ENCODE measurements around the gene ZMAT2.
"Not testable (repeated sequence)": the region's sequence is repeated elsewhere in the genome, so short reads cannot be mapped to it uniquely, and the experiment has no call there.

ZMAT2 gene

GRCh38 chr5:140700177-140701144 lies at the start of gene ZMAT2:
Gene ZMAT2 (plus strand): TSS chr5:140700447. CDS start chr5:140700461, 14 bp downstream.
- peak; percentile 83 to 94 (median 91) for DNase-seq

GRCh38 chr5:140658870-140659269 lies 41.4 kb upstream of the ZMAT2 start:
- DNase-seq, result no peak

GRCh38 chr5:140660371-140660770 lies 39.9 kb upstream of the ZMAT2 start:
- DNase-seq, result not testable (repeated sequence)

- no peak for DNase-seq
Observed at GRCh38 chr5:140664030-140664358, 36.3 kb upstream of the ZMAT2 start.

GRCh38 chr5:140664359-140665119 lies 35.7 kb upstream of the ZMAT2 start, which contains the start of gene WDR55:
Gene WDR55 (plus strand): TSS chr5:140664904. CDS start chr5:140664913, 9 bp downstream.
- DNase-seq, result peak; percentile 92 to 95 (median 93)

GRCh38 chr5:140671035-140671434 lies 29.2 kb upstream of the ZMAT2 start:
- not testable (repeated sequence) for DNase-seq

- DNase-seq, result no peak
Observed at GRCh38 chr5:140671472-140672125, 28.6 kb upstream of the ZMAT2 start.

- DNase-seq, result no peak
Observed at GRCh38 chr5:140672455-140673186, 27.6 kb upstream of the ZMAT2 start.

GRCh38 chr5:140673187-140673976 lies 26.9 kb upstream of the ZMAT2 start, which contains the start of gene DND1:
Gene DND1 (minus strand): TSS chr5:140673576. CDS start chr5:140673542, 34 bp downstream.
- DNase-seq, result no peak

- DNase-seq, result no peak
Observed at GRCh38 chr5:140674211-140674610, 26.0 kb upstream of the ZMAT2 start.

GRCh38 chr5:140674629-140675028 lies 25.6 kb upstream of the ZMAT2 start:
- DNase-seq, result no peak

GRCh38 chr5:140677947-140678346 lies 22.3 kb upstream of the ZMAT2 start:
- DNase-seq, result no peak

GRCh38 chr5:140678993-140679392 lies 21.3 kb upstream of the ZMAT2 start:
- no peak for DNase-seq

GRCh38 chr5:140690376-140690932 lies 9.8 kb upstream of the ZMAT2 start:
- DNase-seq, result no peak

GRCh38 chr5:140690941-140691924 lies 9.0 kb upstream of the ZMAT2 start, which contains the start of the genes HARS1 and HARS2:
Gene HARS1 (minus strand): TSS chr5:140691370. CDS start chr5:140691304, 66 bp downstream.
Gene HARS2 (plus strand): TSS chr5:140691455. CDS start chr5:140691649, 194 bp downstream.
- peak; percentile 56 to 79 (median 69) for DNase-seq

- no peak for DNase-seq
Observed at GRCh38 chr5:140694276-140694675, 6.0 kb upstream of the ZMAT2 start.

- no peak for DNase-seq
Observed at GRCh38 chr5:140696891-140697492, 3.3 kb upstream of the ZMAT2 start.

GRCh38 chr5:140707812-140708211 lies 7.6 kb downstream of the ZMAT2 start:
- DNase-seq, result no peak

- not testable (repeated sequence) for DNase-seq
Observed at GRCh38 chr5:140708787-140709186, 8.5 kb downstream of the ZMAT2 start.

Data from stimulated activated naive CD4-positive, alpha-beta T cell (primary cell).